ES-I3 (cell line): ENCODE measurements around the gene PAPPA.

Source experiments
- H3K36me3 ChIP-seq: 2 replicates; pipeline ENCODE4 v1.6.1; 2013; ENCODE audit warnings: mild to moderate bottlenecking, low read length, control low read depth, moderate library complexity; ENCODE audit not compliant: insufficient read depth
- H3K4me1 ChIP-seq: 2 replicates; pipeline ENCODE4 v1.6.1; 2013; ENCODE audit warnings: mild to moderate bottlenecking, control low read depth, low read length; ENCODE audit not compliant: insufficient read depth
- H3K9ac ChIP-seq: 2 replicates; pipeline ENCODE4 v1.6.1; 2013; ENCODE audit warnings: low read depth, mild to moderate bottlenecking, low read length, moderate library complexity
- H3K9me3 ChIP-seq: 2 replicates; pipeline ENCODE4 v1.6.1; 2013; ENCODE audit warnings: mild to moderate bottlenecking, low read length, moderate library complexity; ENCODE audit not compliant: control insufficient read depth, insufficient read depth

PAPPA gene

DNA sequence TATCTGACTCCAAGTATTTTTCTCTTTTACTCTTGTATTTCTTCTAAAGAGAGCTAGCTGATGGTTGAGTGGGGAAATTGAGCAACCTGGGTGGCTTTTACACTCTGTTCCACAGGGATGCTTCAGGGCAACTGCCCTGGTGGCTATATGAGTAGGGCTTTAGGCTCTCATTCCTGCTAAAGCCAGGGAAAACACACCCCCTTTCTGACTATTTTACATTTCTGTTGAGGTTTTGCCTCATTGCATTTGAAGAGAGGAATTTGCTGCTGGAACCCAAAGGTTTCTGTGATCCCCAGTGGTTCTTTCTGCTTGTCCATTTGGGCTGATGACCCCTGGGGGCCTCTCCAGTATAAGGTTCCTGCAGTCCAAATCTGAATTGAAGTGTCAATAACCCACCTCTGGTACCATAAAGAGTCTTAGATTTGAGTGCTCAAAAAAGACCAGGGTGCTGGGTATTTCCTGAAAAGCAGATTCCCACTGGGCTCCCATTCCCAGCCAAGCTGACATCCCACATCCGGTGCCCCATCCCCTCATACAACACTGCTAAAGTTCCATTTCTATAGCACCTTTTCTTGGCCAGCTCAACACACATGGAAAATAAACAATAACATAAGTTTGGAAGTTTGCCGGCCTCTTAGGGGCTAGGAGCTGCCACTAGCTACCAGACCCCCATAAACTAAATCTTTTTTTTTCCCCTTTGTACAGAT, 59.5 kb downstream of the PAPPA start:
- H3K4me1 ChIP-seq, result peaks cover 13% of the 10 kb centered on the region
- H3K9ac ChIP-seq, result no peak overlapping the region
- no peaks in the 10 kb centered on the region for H3K9me3 ChIP-seq
- no peaks in the 10 kb centered on the region for H3K36me3 ChIP-seq

DNA sequence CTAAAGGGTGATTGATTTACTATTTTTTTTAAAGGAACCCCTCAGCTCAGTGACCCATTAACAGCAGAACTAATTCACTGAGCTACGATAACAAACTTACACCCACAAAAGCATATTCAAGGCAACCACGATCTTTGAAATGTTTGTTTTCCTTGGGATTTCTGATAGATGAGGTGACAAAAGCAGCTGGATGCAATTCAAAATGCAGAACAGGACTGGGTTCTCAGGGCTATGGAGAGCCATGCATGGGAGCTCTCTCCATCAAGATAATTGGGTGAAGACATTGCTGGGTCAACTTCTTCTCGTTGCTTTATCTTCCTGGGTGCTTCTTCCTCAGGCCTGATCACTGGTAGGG, 60.1 kb downstream of the PAPPA start:
- Histone ChIP-seq H3K4me1 (peaks cover 13% of the 10 kb centered on the region), H3K36me3 (no peaks in the 10 kb centered on the region), H3K9ac (no peak overlapping the region), H3K9me3 (no peaks in the 10 kb centered on the region)

DNA sequence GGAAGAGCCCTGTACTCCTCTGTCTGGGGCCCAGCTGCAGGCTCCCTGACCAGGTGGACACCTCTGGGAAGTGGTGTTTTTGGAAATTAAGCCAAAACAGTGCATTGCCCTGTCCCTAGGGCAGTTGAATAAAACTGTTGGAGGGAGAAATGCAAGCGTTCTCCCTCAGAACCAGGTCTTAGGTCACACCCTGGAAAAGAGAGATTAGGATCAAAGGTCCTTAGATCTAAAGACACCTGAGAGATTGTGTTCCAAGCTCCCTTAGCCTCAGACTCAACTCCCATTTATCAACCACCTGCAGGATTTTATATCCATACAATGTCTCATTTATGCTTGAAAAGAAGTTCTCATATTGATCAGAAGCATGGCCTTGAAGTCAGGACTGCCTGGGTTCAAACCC, 64.8 kb downstream of the PAPPA start:
- no peaks in the 10 kb centered on the region for H3K36me3 ChIP-seq
- H3K4me1 ChIP-seq, result 0 out of 2 replicates have a peak, but pooled peaks cover 5% of the 10 kb centered on the region

DNA sequence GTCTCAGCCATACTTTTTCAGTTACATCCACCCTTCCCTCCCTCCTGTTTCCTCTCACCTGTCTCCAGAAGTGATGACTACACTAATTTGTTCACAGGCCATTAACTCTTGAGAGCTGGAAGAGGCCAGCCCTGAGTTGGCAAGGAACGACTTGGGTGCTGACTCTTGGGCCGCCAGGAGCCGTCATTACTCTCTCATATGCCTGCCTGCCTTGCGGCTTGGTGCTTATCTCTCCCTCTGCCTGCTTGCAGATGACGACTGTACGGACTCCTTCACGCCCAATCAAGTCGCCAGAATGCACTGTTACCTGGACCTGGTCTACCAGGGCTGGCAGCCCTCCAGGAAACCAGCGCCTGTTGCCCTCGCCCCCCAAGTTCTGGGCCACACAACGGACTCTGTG, 66.1 kb downstream of the PAPPA start:
- H3K4me1 ChIP-seq, result no peaks in the 10 kb centered on the region
- H3K9me3 ChIP-seq, result no peaks in the 10 kb centered on the region
- H3K36me3 ChIP-seq, result no peaks in the 10 kb centered on the region
- no peak overlapping the region for H3K9ac ChIP-seq

More for the DNA sequence above, 64.8 kb downstream of the PAPPA start:
- Histone ChIP-seq H3K9me3 (no peaks in the 10 kb centered on the region), H3K9ac (no peak overlapping the region)

DNA sequence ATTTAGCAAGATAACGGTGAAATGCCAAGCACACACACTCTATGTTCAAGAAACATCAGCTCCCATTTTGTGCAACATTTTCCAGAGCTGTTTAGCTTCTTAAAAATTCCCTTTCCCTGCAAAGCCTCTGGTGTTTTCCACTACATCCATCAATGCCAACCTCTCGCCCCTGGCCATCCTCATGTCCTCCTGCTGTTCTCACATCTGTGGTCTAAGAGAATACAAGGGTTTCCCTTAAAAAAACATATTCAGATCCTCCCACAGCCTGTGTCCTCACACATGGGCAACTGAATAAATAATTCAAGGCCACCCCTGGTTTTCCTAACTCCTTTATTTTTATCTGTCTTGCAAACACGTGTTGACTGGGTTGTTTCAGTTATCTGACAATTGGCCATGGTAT, 70.3 kb downstream of the PAPPA start:
- Histone ChIP-seq H3K9me3 (no peaks in the 10 kb centered on the region), H3K9ac (no peak overlapping the region), H3K4me1 (no peaks in the 10 kb centered on the region), H3K36me3 (no peaks in the 10 kb centered on the region)

DNA sequence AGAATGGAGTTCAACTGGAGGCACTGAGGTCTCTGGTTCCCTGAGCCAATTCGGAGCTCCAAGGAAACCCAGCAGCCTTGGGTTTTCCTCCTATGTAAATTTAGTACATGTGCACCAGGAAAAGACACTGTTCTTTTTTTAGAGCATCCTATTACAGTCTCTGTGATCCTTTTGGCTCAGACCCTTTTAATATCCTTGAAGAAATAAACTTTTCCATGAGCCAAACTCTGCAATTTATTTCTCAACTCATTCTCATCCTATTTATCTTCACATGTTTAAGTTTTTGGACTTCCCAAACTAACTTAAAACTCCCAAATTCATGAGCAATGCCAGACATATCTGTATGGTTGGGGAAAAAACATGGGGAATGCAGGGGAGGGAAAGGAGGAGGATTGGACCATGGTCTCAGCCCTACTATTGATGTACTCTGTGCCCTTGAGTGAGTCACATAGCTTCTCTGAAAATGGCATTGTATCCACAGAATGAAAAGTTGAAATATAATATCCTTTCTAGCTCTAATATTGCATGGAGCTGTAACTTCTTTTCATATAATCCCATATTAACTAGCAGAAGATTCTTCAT, 76.6 kb downstream of the PAPPA start:
- H3K9ac ChIP-seq, result no peak overlapping the region
- H3K4me1 ChIP-seq, result peaks cover 19% of the 10 kb centered on the region
- no peaks in the 10 kb centered on the region for H3K36me3 ChIP-seq
- H3K9me3 ChIP-seq, result no peaks in the 10 kb centered on the region

DNA sequence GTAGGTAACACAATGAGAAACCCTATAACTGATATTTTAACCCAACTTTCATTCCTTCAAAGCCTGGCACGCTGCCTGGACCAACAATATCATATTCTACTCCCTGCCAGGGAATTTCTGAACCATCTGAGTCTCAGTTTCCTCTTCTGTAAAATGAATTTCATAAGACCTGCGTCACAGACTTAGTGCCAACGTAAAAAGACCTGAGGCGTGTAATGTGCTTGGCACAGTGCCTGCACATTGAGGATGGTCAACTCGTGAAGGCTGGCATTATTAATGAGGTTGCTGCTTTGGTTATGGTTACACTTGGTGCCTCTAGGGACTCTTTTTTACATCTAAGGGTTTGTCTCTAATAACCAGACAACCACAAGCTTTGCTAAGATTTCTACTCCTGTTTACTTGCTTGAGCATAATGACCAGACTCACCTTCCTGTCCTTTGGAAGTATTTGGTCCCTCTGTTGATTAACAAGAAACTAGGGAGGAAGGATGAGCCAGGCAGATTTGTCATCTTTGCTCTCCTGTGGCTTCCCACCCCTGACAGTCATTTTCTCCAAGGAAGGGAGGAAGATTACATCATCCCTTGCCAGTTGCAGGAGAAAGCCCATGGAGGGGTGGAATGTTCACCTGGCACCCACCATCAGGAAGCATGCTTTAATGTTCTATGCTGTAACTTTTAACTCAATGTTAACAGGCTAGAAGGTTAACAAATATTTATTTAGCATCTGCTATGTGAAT, 79.0 kb downstream of the PAPPA start:
- H3K4me1 ChIP-seq, result peaks cover 19% of the 10 kb centered on the region
- no peaks in the 10 kb centered on the region for H3K9me3 ChIP-seq
- H3K9ac ChIP-seq, result no peak overlapping the region
- H3K36me3 ChIP-seq, result no peaks in the 10 kb centered on the region

DNA sequence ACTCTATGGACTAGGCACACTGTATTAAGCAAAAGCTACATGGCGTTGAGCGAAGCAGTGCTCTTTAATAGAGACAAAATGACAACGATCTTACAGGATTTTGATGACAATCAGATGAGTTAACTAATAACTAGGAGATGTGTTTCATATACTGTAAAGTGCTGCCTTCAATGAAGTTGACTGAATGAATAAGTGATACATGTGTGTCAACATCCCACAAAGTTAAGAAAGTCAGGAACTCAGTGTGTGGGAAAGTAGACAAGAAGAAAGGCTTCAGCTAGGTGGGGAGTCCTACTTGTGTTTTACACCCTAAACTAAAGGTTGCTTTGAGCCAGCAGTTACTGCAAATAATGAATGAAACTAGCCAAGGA, 79.6 kb downstream of the PAPPA start:
- Histone ChIP-seq H3K36me3 (no peaks in the 10 kb centered on the region), H3K9me3 (no peaks in the 10 kb centered on the region), H3K9ac (no peak overlapping the region), H3K4me1 (peaks cover 19% of the 10 kb centered on the region)

DNA sequence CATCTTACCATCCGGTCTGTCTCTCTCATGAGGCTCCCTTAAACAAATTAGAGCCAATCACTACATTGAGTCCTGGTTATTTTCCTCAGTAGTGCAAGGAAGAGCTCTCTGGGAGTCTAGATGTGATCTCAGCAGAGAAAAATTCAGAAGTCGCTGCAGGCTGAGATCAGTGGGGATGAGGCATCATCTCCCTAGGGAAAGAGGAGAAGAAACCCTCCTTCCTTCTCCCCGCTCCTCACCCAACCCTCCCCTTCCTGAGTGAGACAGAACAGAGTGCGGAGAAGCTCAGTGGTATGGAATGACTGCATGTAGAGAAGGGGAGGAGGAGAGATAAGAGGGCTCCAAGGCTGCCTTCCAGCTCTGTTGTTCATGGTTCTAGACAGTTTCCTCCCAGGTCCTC, 80.5 kb downstream of the PAPPA start:
- no peaks in the 10 kb centered on the region for H3K36me3 ChIP-seq
- no peak overlapping the region for H3K9ac ChIP-seq
- no peaks in the 10 kb centered on the region for H3K9me3 ChIP-seq
- peaks cover 19% of the 10 kb centered on the region for H3K4me1 ChIP-seq

DNA sequence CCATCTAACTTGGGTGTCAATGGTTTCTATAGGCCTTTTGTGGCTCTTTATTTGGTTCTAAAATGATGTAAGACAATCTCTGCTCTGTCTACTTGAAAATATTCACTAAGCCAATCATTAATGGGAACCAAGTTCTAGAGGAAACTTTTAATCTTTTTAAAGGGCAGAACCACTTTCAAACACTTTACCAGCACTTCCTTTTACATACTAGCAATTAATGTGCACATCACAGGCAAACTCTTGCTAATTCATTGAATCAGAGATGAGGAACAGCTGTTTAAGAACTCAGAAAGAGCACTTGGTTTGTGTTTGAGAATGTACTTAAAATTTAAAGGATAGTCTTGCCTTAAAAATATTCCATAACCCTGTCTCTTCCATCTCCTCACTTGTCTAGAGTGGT, 83.4 kb downstream of the PAPPA start:
- no peaks in the 10 kb centered on the region for H3K36me3 ChIP-seq
- no peak overlapping the region for H3K9ac ChIP-seq
- peaks cover 19% of the 10 kb centered on the region for H3K4me1 ChIP-seq
- no peaks in the 10 kb centered on the region for H3K9me3 ChIP-seq

DNA sequence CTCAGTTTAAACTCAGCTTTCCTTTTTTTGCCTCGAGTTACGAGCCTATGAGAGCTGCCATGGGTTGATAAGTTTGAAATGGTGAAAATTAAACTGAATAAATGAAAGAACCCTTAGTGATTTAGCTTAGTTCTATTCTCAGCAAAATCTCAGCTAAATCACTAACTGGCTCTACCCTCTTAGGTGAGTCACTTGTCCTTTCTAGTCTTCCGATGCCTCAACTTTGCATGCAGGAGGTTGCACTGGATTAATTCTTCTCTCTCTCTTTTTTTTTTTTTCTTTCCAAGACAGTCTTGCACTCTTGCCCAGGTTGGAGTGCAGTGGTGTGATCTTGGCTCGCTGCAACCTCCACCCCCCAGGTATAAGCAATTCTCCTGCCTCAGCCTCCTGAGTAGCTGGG, 83.9 kb downstream of the PAPPA start:
- H3K9ac ChIP-seq, result no peak overlapping the region
- peaks cover 16% of the 10 kb centered on the region for H3K4me1 ChIP-seq
- no peaks in the 10 kb centered on the region for H3K36me3 ChIP-seq
- H3K9me3 ChIP-seq, result no peaks in the 10 kb centered on the region

DNA sequence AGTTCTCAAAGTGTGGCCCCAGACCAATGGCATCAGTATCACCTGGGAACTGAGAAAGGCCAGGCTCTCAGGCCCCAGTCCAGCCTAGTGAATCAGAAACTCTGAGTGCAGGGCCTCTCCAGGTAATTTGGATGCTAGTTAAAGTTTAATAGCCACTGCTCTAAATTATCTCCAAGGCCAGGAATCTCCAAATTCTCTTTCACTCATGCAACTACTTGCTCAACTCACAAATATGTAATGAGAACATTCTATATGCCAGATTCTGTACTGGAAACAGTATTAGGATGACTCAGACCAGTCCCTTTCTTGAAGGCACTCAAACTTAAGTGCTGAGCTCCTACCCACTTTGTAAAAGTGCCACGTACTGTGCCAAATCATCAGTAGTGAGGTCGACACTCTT, 84.6 kb downstream of the PAPPA start:
- H3K9me3 ChIP-seq, result no peaks in the 10 kb centered on the region
- no peak overlapping the region for H3K9ac ChIP-seq
- H3K36me3 ChIP-seq, result no peaks in the 10 kb centered on the region
- H3K4me1 ChIP-seq, result peaks cover 11% of the 10 kb centered on the region; the same call in 1 of the 2 replicates

DNA sequence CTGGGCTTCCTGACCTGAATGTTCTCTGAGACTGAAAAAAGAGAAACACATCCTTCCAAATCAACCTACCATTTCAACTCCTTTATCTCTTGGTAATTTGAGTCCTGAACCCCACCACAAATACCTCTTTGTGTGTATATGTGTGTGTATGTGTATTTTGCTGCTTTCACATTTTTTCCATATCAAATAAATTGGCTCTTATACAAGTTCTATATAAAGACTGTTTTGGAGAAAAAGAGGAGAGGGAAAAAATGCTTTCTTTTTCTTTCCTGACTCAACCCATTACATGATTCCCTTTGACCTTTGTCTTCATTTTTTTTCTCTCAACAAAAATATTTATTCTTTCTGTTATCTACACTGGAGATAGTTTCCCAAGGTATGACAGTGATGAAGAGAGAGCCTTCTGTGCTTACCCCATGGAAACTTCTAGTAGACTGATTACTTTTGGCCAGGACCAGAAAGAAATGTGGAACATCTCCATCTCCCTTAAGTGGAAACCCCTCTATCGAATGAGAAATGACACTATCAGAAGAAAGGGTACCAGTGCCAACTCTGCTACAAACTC, 85.3 kb downstream of the PAPPA start:
- Histone ChIP-seq H3K36me3 (no peaks in the 10 kb centered on the region), H3K9me3 (no peaks in the 10 kb centered on the region), H3K4me1 (peaks cover 5% of the 10 kb centered on the region; the same call in 1 of the 2 replicates), H3K9ac (no peak overlapping the region)

DNA sequence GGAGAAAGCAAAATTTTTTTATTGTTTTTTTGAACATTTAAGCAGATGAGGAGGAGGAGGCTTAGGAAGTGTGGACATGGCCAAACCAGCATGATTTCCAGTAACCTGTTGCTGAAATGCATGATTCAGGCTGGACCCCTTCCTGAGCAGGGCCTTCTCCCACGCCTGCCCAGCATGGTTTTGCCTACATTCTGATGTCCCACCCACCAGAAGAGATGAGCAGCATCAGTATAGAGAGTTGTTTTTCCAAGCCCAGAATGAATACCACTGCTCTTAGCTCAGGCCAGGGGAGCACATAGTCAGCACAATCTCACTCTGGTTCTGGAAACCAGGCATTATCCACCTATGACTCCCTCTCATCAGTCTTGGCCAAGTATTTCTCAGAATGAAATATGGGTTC, 90.1 kb downstream of the PAPPA start:
- H3K36me3 ChIP-seq, result no peaks in the 10 kb centered on the region
- no peak overlapping the region for H3K9ac ChIP-seq
- no peaks in the 10 kb centered on the region for H3K9me3 ChIP-seq
- no peaks in the 10 kb centered on the region for H3K4me1 ChIP-seq

DNA sequence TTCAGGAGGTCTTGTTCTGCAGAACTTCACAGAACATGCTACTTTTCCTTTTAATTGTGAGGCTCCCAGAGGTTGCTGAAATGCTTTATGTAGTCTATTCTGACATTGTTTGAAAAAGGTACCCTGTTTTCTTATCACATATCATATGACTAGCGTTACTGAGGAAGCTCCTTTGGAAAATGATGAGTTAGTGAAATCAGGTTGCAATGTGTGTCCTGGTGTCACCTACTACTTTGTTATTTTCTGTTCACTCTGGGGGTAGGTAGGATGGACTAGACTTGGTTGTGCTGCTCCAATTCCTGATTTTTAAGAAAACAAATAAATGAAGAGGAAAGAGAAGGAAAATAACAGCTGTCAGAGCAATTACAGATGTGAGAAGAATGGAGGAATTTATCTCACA, 93.7 kb downstream of the PAPPA start:
- Histone ChIP-seq H3K36me3 (no peaks in the 10 kb centered on the region), H3K9me3 (no peaks in the 10 kb centered on the region), H3K9ac (no peak overlapping the region), H3K4me1 (no peaks in the 10 kb centered on the region)
